Breast epithelium (tissue), 4 donors: ENCODE results near the gene DNM3. TPM values are rescaled to one million over a fixed set of nuclear protein-coding genes. Genes with fewer than 3 reads are reported as not detected.

Experiments
- DNase-seq, 2 donors: peaks; one replicate each; pipeline ENCODE4 v3.0.0-alpha.2; 2019; ENCODE audit warnings: low spot score in 2 of 2
- H3K27ac ChIP-seq, 2 donors: fragments of 200-600 bp; sonication (generic) in 1 of 2; one replicate each; pipeline ENCODE4 v1.5.1; 2016 to 2019; ENCODE audit warnings: mild to moderate bottlenecking in 1 of 2
- H3K27me3 ChIP-seq, 2 donors: fragments of 200-600 bp; sonication (generic) in 1 of 2; one replicate each; pipeline versions ENCODE4 v1.5.1 to v1.6.0; 2017 to 2019; ENCODE audit warnings: control low read depth in 1 of 2, mild to moderate bottlenecking in 1 of 2
- H3K36me3 ChIP-seq: fragments of 200-600 bp; one replicate; pipeline ENCODE4 v1.5.1; 2019
- H3K4me1 ChIP-seq, 2 donors: fragments of 200-600 bp; sonication (generic); one replicate each; pipeline ENCODE4 v1.5.1; 2016 to 2019; ENCODE audit warnings: control low read depth in 1 of 2
- H3K4me3 ChIP-seq, 3 donors: fragments of 200-600 bp; sonication (generic); 1 replicate in 2 of 3; 2 replicates in 1 of 3; pipeline ENCODE4 v1.5.1; 2016 to 2019; ENCODE audit warnings: mild to moderate bottlenecking in 3 of 3, moderate library complexity in 2 of 3
- H3K9me3 ChIP-seq, 2 donors: fragments of 200-600 bp; sonication (generic) in 1 of 2; one replicate each; pipeline ENCODE4 v1.5.1; 2016 to 2019; ENCODE audit warnings: control low read depth in 1 of 2
- CTCF ChIP-seq, 3 donors: fragments of 450-650 bp; IDR thresholded peaks; one replicate each; pipeline ENCODE4 v1.5.1; 2016 to 2017; ENCODE audit warnings: antibody characterized with exemption in 3 of 3, mild to moderate bottlenecking in 3 of 3, moderate library complexity in 3 of 3
- POLR2A ChIP-seq: fragments of 450-650 bp; IDR thresholded peaks from one replicate; pipeline ENCODE4 v1.6.1; 2016; ENCODE audit warnings: antibody characterized with exemption, mild to moderate bottlenecking, moderate library complexity
- POLR2AphosphoS5 ChIP-seq, 3 donors: sonication (generic); formaldehyde crosslinking; IDR thresholded peaks; one replicate each; pipeline ENCODE4 v1.6.1; 2017; ENCODE audit warnings: antibody characterized with exemption in 3 of 3
- intact Hi-C: fragments of 100-400 bp; cut with DNase I; formaldehyde crosslinking; loops from one replicate; pipeline ENCODE4 v1.15.1; 2023; ENCODE audit warnings: low total_unique reads
- total RNA-seq, 3 donors: library from RNA; depleted of rRNA; stranded (reverse); fragments of >200 nt; gene quantifications; one replicate each; pipeline ENCODE4 v1.1.0, GENCODE V29; 2016

The DNM3 gene
- total RNA-seq, 3 donors from 2014 or later: 5.1 to 7.5 (median 6.6) TPM

- no peak for DNase-seq
- H3K4me3 ChIP-seq: no peak overlapping the region
- TF ChIP-seq POLR2AphosphoS5 (IDR thresholded peaks at IDR 0.05) (no peak), POLR2A (no peak), CTCF (IDR thresholded peaks at IDR 0.05) (no peak)
- no peaks in the 10 kb centered on the region for H3K27me3 ChIP-seq
- H3K36me3 ChIP-seq: no peaks in the 10 kb centered on the region
- peak overlapping the region in 1 of 2 donors; percentile 39 for H3K27ac ChIP-seq
- H3K4me1 ChIP-seq: no peaks in the 10 kb centered on the region
- intact Hi-C loops: no loop called here
- H3K9me3 ChIP-seq: peaks cover 0 to 4% of the 10 kb centered on the region in 2 donors
Observed at GRCh38 chr1:172351754-172352161, 510.5 kb downstream of the DNM3 start.

- no peaks in the 10 kb centered on the region for H3K36me3 ChIP-seq
- H3K4me1 ChIP-seq: no peaks in the 10 kb centered on the region
- no peak overlapping the region for H3K27ac ChIP-seq
- DNase-seq: no peak
- no peaks in the 10 kb centered on the region for H3K27me3 ChIP-seq
- intact Hi-C loops: no loop called here
- TF ChIP-seq CTCF (IDR thresholded peaks at IDR 0.05) (no peak), POLR2AphosphoS5 (IDR thresholded peaks at IDR 0.05) (no peak), POLR2A (no peak)
- no peak overlapping the region for H3K4me3 ChIP-seq
- H3K9me3 ChIP-seq: no peaks in the 10 kb centered on the region
Observed at GRCh38 chr1:172352435-172352834, 511.1 kb downstream of the DNM3 start.

- Histone ChIP-seq H3K27ac (no peak overlapping the region), H3K36me3 (no peaks in the 10 kb centered on the region)
Observed at GRCh38 chr1:172354291-172355274, 513.3 kb downstream of the DNM3 start.

GRCh38 chr1:172356620-172357019 is 515.3 kb downstream of the DNM3 start:
- TF ChIP-seq CTCF (IDR thresholded peaks at IDR 0.05): no peak
- no peak for TF ChIP-seq POLR2A
- TF ChIP-seq POLR2AphosphoS5 (IDR thresholded peaks at IDR 0.05): no peak
- Histone ChIP-seq H3K27ac (no peak overlapping the region), H3K27me3 (no peaks in the 10 kb centered on the region), H3K4me1 (peaks cover 3 to 4% of the 10 kb centered on the region in 2 donors), H3K4me3 (no peak overlapping the region), H3K9me3 (no peaks in the 10 kb centered on the region), H3K36me3 (no peaks in the 10 kb centered on the region)
- DNase-seq: no peak
- intact Hi-C loops: no loop called here

More at GRCh38 chr1:172354291-172355274, 513.3 kb downstream of the DNM3 start:
- Histone ChIP-seq H3K4me1 (peaks cover 0 to 3% of the 10 kb centered on the region in 2 donors), H3K4me3 (no peak overlapping the region), H3K9me3 (no peaks in the 10 kb centered on the region), H3K27me3 (no peaks in the 10 kb centered on the region)
- TF ChIP-seq CTCF (IDR thresholded peaks at IDR 0.05): no peak
- intact Hi-C loops: no loop called here
- DNase-seq: no peak

- Histone ChIP-seq H3K27me3 (no peaks in the 10 kb centered on the region), H3K4me3 (peak overlapping the region in 1 of 3 donors; percentile 32), H3K27ac (peak overlapping the region; percentile 72 to 80), H3K4me1 (peaks cover 3 to 4% of the 10 kb centered on the region in 2 donors), H3K36me3 (no peaks in the 10 kb centered on the region), H3K9me3 (no peaks in the 10 kb centered on the region)
- intact Hi-C loops: no loop called here
- TF ChIP-seq POLR2A (no peak), CTCF (IDR thresholded peaks at IDR 0.05) (no peak), POLR2AphosphoS5 (IDR thresholded peaks at IDR 0.05) (no peak)
- DNase-seq: no peak
Observed at GRCh38 chr1:172357753-172358385, 516.6 kb downstream of the DNM3 start.
